HG03558 (cell line): Measurements from ENCODE around the gene CTSH.
A peak's percentile ranks its signal among the peaks of the same experiment; 100 is the strongest.
"Not testable (repeated sequence)": the region's sequence is repeated elsewhere in the genome, so short reads cannot be mapped to it uniquely, and the experiment has no call there.

Experiments
- ATAC-seq: cut with Tn5 transposase; IDR thresholded peaks from one replicate; pipeline ENCODE4 v1.9.1; 2021; ENCODE audit warnings: moderate number of reproducible peaks; ENCODE audit not compliant: unreplicated experiment; ENCODE audit errors: extremely low read depth

Gene CTSH

GRCh38 chr15:78900819-78901533, 43.9 kb downstream of the CTSH start:
- ATAC-seq, result not testable (repeated sequence)

GRCh38 chr15:78898540-78898939, 46.3 kb downstream of the CTSH start:
- ATAC-seq, result no peak

GRCh38 chr15:78895471-78895870, 49.4 kb downstream of the CTSH start:
- no peak for ATAC-seq

GRCh38 chr15:78893538-78893937, 51.3 kb downstream of the CTSH start:
- ATAC-seq, result no peak

- no peak for ATAC-seq
Measured at GRCh38 chr15:78889000-78889399, 55.8 kb downstream of the CTSH start.

- ATAC-seq, result no peak
Measured at GRCh38 chr15:78881681-78882080, 63.2 kb downstream of the CTSH start.

- no peak for ATAC-seq
Measured at GRCh38 chr15:78880813-78881212, 64.0 kb downstream of the CTSH start.

- ATAC-seq, result no peak
Measured at GRCh38 chr15:78880242-78880533, 64.7 kb downstream of the CTSH start.

- no peak for ATAC-seq
Measured at GRCh38 chr15:78879517-78880241, 65.2 kb downstream of the CTSH start.

- ATAC-seq, result no peak
Measured at GRCh38 chr15:78878356-78878755, 66.5 kb downstream of the CTSH start.

GRCh38 chr15:78876954-78877353, 67.9 kb downstream of the CTSH start:
- not testable (repeated sequence) for ATAC-seq

- no peak for ATAC-seq
Measured at GRCh38 chr15:78875107-78875914, 69.5 kb downstream of the CTSH start.

- ATAC-seq, result no peak
Measured at GRCh38 chr15:78873793-78874765, 70.8 kb downstream of the CTSH start.

- ATAC-seq, result no peak
Measured at GRCh38 chr15:78872972-78873792, 71.7 kb downstream of the CTSH start.

GRCh38 chr15:78872155-78872971, 72.5 kb downstream of the CTSH start, which contains the start of gene MORF4L1:
TSS of gene MORF4L1 (plus strand) at chr15:78872890. CDS start at chr15:78873018, 128 bp downstream.
- ATAC-seq, result peak; percentile 76

- not testable (repeated sequence) for ATAC-seq
Measured at GRCh38 chr15:78871483-78872127, 73.2 kb downstream of the CTSH start.
